Cardiac ventricle fibroblast (primary cell): Measurements from ENCODE around the gene GPHB5. TPM values are rescaled to one million over a fixed set of nuclear protein-coding genes. Genes with fewer than 3 reads are reported as not detected.

Source experiments
- total RNA-seq: library from RNA; depleted of rRNA; stranded (reverse); fragments of >200 nt; gene quantifications from 2 replicates; pipeline ENCODE4 v1.2.3, GENCODE V29; 2015

Gene GPHB5
- total RNA-seq: not detected in 2 replicates

GRCh38 chr14:63318835-63319234, at the start of gene GPHB5:
Gene GPHB5, minus strand, starts transcription at chr14:63318935. Its CDS starts 1,086 bp downstream, at chr14:63317849.

Other genes starting within 250 kb of the GPHB5 start
- gene RHOJ, start 114.5 kb downstream of the GPHB5 start, total RNA-seq: 6.6 and 8.6 TPM in 2 replicates
- 15.1 and 24.5 TPM in 2 replicates for gene PPP2R5E, start 224.4 kb upstream of the GPHB5 start, total RNA-seq